NCI-H1092 (cell line): ENCODE results near the gene FCRLB.
"Not testable (repeated sequence)": the region's sequence is repeated elsewhere in the genome, so short reads cannot be mapped to it uniquely, and the experiment has no call there.

Source experiments
- DNase-seq: peaks from one replicate; lab custom pipeline; 2025; lab: John Stamatoyannopoulos, UW

The FCRLB gene

GRCh38 chr1:161720956-161721737 lies at the start of gene FCRLB:
TSS of gene FCRLB (plus strand) at chr1:161721544. CDS start at chr1:161722673, 1,129 bp downstream.
- no peak for DNase-seq

GRCh38 chr1:161673437-161673836 lies 47.9 kb upstream of the FCRLB start:
- DNase-seq, result not testable (repeated sequence)

- DNase-seq, result not testable (repeated sequence)
Measured at GRCh38 chr1:161674447-161674846, 46.9 kb upstream of the FCRLB start.

- not testable (repeated sequence) for DNase-seq
Measured at GRCh38 chr1:161674908-161675307, 46.4 kb upstream of the FCRLB start.

GRCh38 chr1:161676441-161676840 lies 44.9 kb upstream of the FCRLB start:
- no peak for DNase-seq

GRCh38 chr1:161676958-161677689 lies 44.2 kb upstream of the FCRLB start:
- DNase-seq, result no peak

GRCh38 chr1:161678500-161678899 lies 42.8 kb upstream of the FCRLB start:
- no peak for DNase-seq

- no peak for DNase-seq
Measured at GRCh38 chr1:161681879-161682278, 39.5 kb upstream of the FCRLB start.

GRCh38 chr1:161688946-161689345 lies 32.4 kb upstream of the FCRLB start:
- DNase-seq, result no peak

GRCh38 chr1:161691846-161692245 lies 29.5 kb upstream of the FCRLB start:
- DNase-seq, result no peak

GRCh38 chr1:161693020-161693712 lies 28.2 kb upstream of the FCRLB start:
- not testable (repeated sequence) for DNase-seq

- DNase-seq, result not testable (repeated sequence)
Measured at GRCh38 chr1:161698302-161698701, 23.0 kb upstream of the FCRLB start.

GRCh38 chr1:161702250-161702649 lies 19.1 kb upstream of the FCRLB start:
- no peak for DNase-seq

- DNase-seq, result no peak
Measured at GRCh38 chr1:161705537-161705936, 15.8 kb upstream of the FCRLB start.

GRCh38 chr1:161706113-161706481 lies 15.2 kb upstream of the FCRLB start:
- no peak for DNase-seq

GRCh38 chr1:161706482-161707347 lies 14.6 kb upstream of the FCRLB start, which contains the start of gene FCRLA:
TSS of gene FCRLA (plus strand) at chr1:161707229. CDS start at chr1:161707265, 36 bp downstream.
- DNase-seq, result no peak

- no peak for DNase-seq
Measured at GRCh38 chr1:161707503-161707902, 13.8 kb upstream of the FCRLB start.

- no peak for DNase-seq
Measured at GRCh38 chr1:161709373-161709772, 12.0 kb upstream of the FCRLB start.

GRCh38 chr1:161710560-161710959 lies 10.8 kb upstream of the FCRLB start:
- DNase-seq, result no peak

- no peak for DNase-seq
Measured at GRCh38 chr1:161718559-161719324, 2.6 kb upstream of the FCRLB start.

- no peak for DNase-seq
Measured at GRCh38 chr1:161719325-161719611, 2.1 kb upstream of the FCRLB start.
